Uterus (tissue), 2 donors: ENCODE measurements around the gene CPPED1.

Experiments
- POLR2A ChIP-seq, 2 donors: fragments of 450-650 bp; IDR thresholded peaks; one replicate each; pipeline ENCODE4 v1.6.1; 2016; ENCODE audit warnings: antibody characterized with exemption in 2 of 2, mild to moderate bottlenecking in 1 of 2, moderate library complexity in 1 of 2
- TF ChIP-seq, protein P1 (sequence below), 4 experiments: fragments of 200-600 bp in 2 of 4; fragments of 450-650 bp in 2 of 4; sonication (generic) in 2 of 4; IDR thresholded peaks; one replicate each; pipeline ENCODE4 v1.5.1; 2016 to 2019; ENCODE audit warnings: antibody characterized with exemption in 4 of 4, mild to moderate bottlenecking in 2 of 4, moderate library complexity in 1 of 4

DNA sequence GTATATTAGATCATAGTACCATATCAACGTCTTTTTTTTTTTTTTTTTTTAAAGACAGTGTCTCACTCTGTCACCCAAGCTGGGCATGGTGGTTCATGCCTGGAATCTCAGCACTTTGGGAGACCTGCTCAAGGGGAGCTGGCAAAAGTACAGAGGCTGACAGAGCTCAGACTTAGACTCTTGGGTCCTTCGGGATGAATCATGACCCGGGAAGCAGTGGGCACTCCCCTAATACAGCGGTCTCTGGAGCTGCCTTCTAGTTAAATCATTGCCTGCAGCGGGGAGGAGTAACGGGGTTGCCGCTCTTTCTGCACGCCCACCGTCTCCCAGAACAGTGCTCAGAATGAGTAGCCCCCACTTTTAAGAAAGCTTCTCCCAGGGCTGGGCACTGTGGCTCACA lies 174.4 kb downstream of the CPPED1 start:
- TF ChIP-seq, protein P1, sequence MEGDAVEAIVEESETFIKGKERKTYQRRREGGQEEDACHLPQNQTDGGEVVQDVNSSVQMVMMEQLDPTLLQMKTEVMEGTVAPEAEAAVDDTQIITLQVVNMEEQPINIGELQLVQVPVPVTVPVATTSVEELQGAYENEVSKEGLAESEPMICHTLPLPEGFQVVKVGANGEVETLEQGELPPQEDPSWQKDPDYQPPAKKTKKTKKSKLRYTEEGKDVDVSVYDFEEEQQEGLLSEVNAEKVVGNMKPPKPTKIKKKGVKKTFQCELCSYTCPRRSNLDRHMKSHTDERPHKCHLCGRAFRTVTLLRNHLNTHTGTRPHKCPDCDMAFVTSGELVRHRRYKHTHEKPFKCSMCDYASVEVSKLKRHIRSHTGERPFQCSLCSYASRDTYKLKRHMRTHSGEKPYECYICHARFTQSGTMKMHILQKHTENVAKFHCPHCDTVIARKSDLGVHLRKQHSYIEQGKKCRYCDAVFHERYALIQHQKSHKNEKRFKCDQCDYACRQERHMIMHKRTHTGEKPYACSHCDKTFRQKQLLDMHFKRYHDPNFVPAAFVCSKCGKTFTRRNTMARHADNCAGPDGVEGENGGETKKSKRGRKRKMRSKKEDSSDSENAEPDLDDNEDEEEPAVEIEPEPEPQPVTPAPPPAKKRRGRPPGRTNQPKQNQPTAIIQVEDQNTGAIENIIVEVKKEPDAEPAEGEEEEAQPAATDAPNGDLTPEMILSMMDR (IDR thresholded peaks at IDR 0.05) = no peak
- no peak for TF ChIP-seq POLR2A (IDR thresholded peaks at IDR 0.05)
